HG02763 (cell line): ENCODE results near the gene KLHL10.

Experiments
- ATAC-seq: cut with Tn5 transposase; IDR thresholded peaks from one replicate; pipeline ENCODE4 v1.9.1; 2021; ENCODE audit warnings: mild to moderate bottlenecking, moderate library complexity; ENCODE audit not compliant: unreplicated experiment

KLHL10 gene

GRCh38 chr17:41892021-41892376 is 54.4 kb downstream of the KLHL10 start:
- ATAC-seq, result no peak

GRCh38 chr17:41893384-41893783 is 55.8 kb downstream of the KLHL10 start:
- no peak for ATAC-seq

GRCh38 chr17:41894791-41895331 is 57.2 kb downstream of the KLHL10 start:
- no peak for ATAC-seq

GRCh38 chr17:41895617-41896016 is 58.0 kb downstream of the KLHL10 start:
- ATAC-seq, result no peak

- ATAC-seq, result no peak
These were observed 59.1 kb downstream of the KLHL10 start for GRCh38 chr17:41896726-41897125.
